ENCODE measurements around the gene ATP1A4.

GRCh38 chr1:160171980-160172379 is 20.6 kb downstream of the ATP1A4 start:
- TF ChIP-seq SUZ12 (IDR thresholded peaks at IDR 0.05; ENCODE audit: low read length) (no peak), USF2 (IDR thresholded peaks at IDR 0.05; ENCODE audit: low read length) (no peak), EZH2 (IDR thresholded peaks at IDR 0.05; ENCODE audit: low read depth, low read length, severe bottlenecking) (no peak), SIRT6 (IDR thresholded peaks at IDR 0.05; ENCODE audit: low read length) (no peak), RAD21 (IDR thresholded peaks at IDR 0.05 in 1 of 2, conservative IDR thresholded peaks at IDR 0.05 in 1 of 2; ENCODE audit: low read depth in 2 of 2, low read length in 2 of 2) (no peak), CTCF (IDR thresholded peaks at IDR 0.05; ENCODE audit: control extremely low read depth in 1 of 3, insufficient read depth in 1 of 3, low read depth in 1 of 3, low read length in 3 of 3) (no peak), TCF12 (IDR thresholded peaks at IDR 0.05; ENCODE audit: low read depth, low read length) (no peak), EP300 (IDR thresholded peaks at IDR 0.05; ENCODE audit: borderline replicate concordance in 1 of 2, low read depth in 2 of 2, low read length in 2 of 2) (no peak), TAF1 (IDR thresholded peaks at IDR 0.05; ENCODE audit: low read depth, low read length) (no peak)
